ENCODE measurements around the gene LINGO1. TPM values are rescaled to one million over a fixed set of nuclear protein-coding genes. Genes with fewer than 3 reads are reported as not detected.

Gene LINGO1
- total and polyA plus RNA-seq, 9 of the 15 experiments (the other 6 are each of a cell fraction or from before 2014, with no cell fraction given): 0.07 to 15.3 (median 2.1) TPM

GRCh38 chr15:77584201-77584600, 48.5 kb downstream of the LINGO1 start (continued):
- TF ChIP-seq, protein P1, sequence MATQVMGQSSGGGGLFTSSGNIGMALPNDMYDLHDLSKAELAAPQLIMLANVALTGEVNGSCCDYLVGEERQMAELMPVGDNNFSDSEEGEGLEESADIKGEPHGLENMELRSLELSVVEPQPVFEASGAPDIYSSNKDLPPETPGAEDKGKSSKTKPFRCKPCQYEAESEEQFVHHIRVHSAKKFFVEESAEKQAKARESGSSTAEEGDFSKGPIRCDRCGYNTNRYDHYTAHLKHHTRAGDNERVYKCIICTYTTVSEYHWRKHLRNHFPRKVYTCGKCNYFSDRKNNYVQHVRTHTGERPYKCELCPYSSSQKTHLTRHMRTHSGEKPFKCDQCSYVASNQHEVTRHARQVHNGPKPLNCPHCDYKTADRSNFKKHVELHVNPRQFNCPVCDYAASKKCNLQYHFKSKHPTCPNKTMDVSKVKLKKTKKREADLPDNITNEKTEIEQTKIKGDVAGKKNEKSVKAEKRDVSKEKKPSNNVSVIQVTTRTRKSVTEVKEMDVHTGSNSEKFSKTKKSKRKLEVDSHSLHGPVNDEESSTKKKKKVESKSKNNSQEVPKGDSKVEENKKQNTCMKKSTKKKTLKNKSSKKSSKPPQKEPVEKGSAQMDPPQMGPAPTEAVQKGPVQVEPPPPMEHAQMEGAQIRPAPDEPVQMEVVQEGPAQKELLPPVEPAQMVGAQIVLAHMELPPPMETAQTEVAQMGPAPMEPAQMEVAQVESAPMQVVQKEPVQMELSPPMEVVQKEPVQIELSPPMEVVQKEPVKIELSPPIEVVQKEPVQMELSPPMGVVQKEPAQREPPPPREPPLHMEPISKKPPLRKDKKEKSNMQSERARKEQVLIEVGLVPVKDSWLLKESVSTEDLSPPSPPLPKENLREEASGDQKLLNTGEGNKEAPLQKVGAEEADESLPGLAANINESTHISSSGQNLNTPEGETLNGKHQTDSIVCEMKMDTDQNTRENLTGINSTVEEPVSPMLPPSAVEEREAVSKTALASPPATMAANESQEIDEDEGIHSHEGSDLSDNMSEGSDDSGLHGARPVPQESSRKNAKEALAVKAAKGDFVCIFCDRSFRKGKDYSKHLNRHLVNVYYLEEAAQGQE (IDR thresholded peaks at IDR 0.05; ENCODE audit: borderline replicate concordance): peak; percentile 43; the same call in 1 of the 2 replicates
- TF ChIP-seq, protein P1 (CRISPR knock-in tag; IDR thresholded peaks at IDR 0.05; ENCODE audit: low read depth): no peak
- TF ChIP-seq DACH1 (IDR thresholded peaks at IDR 0.05; ENCODE audit: partially characterized antibody): no peak

DNA sequence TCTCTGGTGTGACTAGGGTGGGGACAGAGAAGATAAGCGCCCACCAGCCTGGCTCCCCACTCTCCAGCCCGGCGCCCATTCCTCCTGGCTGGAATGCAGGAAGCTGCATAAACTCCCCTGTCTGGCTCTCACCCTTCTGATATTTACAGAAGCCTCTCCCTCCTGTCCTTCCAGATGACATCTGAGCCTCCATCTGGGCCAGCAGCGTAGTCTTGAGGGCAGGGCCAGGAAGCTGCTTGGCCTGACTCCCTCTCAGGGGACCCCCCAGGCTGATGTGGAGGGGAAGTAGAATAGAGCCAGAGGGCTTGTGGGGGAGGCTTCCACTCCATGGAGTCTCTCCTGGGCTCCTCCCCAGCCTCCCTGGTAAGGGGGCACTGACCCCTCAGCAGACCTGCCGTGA, 49.9 kb downstream of the LINGO1 start:
- CTCF ChIA-PET (ENCODE audit: low intra/inter-chr PET ratio): no interaction called here
- no peak overlapping the region for H3K9ac ChIP-seq (ENCODE audit: insufficient read depth in 1 of 2, low read depth in 2 of 2, low read length in 2 of 2)
- TF ChIP-seq MBD2 (IDR thresholded peaks at IDR 0.05; ENCODE audit: borderline replicate concordance, low read depth) (no peak), TFE3 (CRISPR knock-in tag; IDR thresholded peaks at IDR 0.05) (no peak), KDM4B (IDR thresholded peaks at IDR 0.05; ENCODE audit: borderline replicate concordance in 2 of 2, low read depth in 1 of 2) (no peak), TOE1 (IDR thresholded peaks at IDR 0.05; ENCODE audit: borderline replicate concordance) (no peak), TOE1 (CRISPR knock-in tag; IDR thresholded peaks at IDR 0.05; ENCODE audit: borderline replicate concordance, low read depth) (no peak), ZNF175 (CRISPR knock-in tag; IDR thresholded peaks at IDR 0.05; ENCODE audit: low read depth) (no peak), POLR2AphosphoS2 (IDR thresholded peaks at IDR 0.05; ENCODE audit: low read length) (no peak), TCFL5 (CRISPR knock-in tag; conservative IDR thresholded peaks at IDR 0.05) (no peak)

More for the DNA sequence above, 49.9 kb downstream of the LINGO1 start:
- POLR2A ChIA-PET: no interaction called here
- Histone ChIP-seq H3K27ac (ENCODE audit: extremely low read depth, low read depth, low read length) (no peak overlapping the region), H3K4me3 (no peak overlapping the region), H3K79me2 (ENCODE audit: control insufficient read depth, insufficient read depth, low read length) (no peaks in the 10 kb centered on the region), H3K9me1 (ENCODE audit: control insufficient read depth, insufficient read depth, low read length) (no peaks in the 10 kb centered on the region), H3K9me3 (replicated peaks; ENCODE audit: control insufficient read depth, insufficient read depth, low read depth, low read length) (no peaks in the 10 kb centered on the region), H4K20me1 (replicated peaks; ENCODE audit: control insufficient read depth, insufficient read depth, low read length) (no peaks in the 10 kb centered on the region; the same call in 1 of the 2 replicates), H3K36me3 (ENCODE audit: control insufficient read depth, insufficient read depth, low read length) (no peaks in the 10 kb centered on the region), H3K4me2 (ENCODE audit: insufficient read depth, low read length) (no peak overlapping the region), H3K4me1 (replicated peaks in 1 of 2; ENCODE audit: control insufficient read depth in 2 of 2, insufficient read depth in 2 of 2, low read length in 2 of 2) (no peaks in the 10 kb centered on the region), H2AFZ (ENCODE audit: low read depth, low read length) (no peak overlapping the region), H3K27me3 (ENCODE audit: control insufficient read depth in 2 of 2, insufficient read depth in 2 of 2, low read length in 2 of 2) (peaks cover 39 to 72% of the 10 kb centered on the region in 2 experiments)
- in situ Hi-C loops (cut with MboI): no loop called here
- no TSS peak for BruUV-seq (replicated peaks)
- WGBS (ENCODE audit: insufficient coverage, low coverage, missing lambda C conversion rate): 2% methylated on average over 5 of the region's 5 CpGs
- no peak for ATAC-seq
- intact Hi-C loops (cut with micrococcal nuclease): no loop called here
- no peak for DNase-seq (ENCODE audit: extremely low read depth in 1 of 4, low spot score in 3 of 4)
- no peak for FAIRE-seq
